Spleen (tissue), 7 donors: ENCODE measurements around the gene OBSCN.

ENCODE experiments used
- POLR2A ChIP-seq, 3 donors: fragments of 450-650 bp; IDR thresholded peaks; one replicate each; pipeline ENCODE4 v1.5.1; 2017; ENCODE audit warnings: antibody characterized with exemption in 3 of 3, mild to moderate bottlenecking in 1 of 3
- TF ChIP-seq, protein P1 (sequence below), 11 experiments: fragments of 200-600 bp in 7 of 11; fragments of 450-650 bp in 4 of 11; sonication (generic) in 4 of 11; IDR thresholded peaks in 8 of 11; conservative IDR thresholded peaks in 3 of 11; 1 replicate in 7 of 11; 2 replicates in 4 of 11; pipeline versions ENCODE4 v1.4.0 to v1.8.0; 2016 to 2021; ENCODE audit warnings: antibody characterized with exemption in 11 of 11, inconsistent platforms in 4 of 11, mild to moderate bottlenecking in 1 of 11
- donor health status: DM: no; HTN: no; CAD: no; lungs with moderate emphysema.
- donor health status: DM: no; HTN: no; CAD: no.
- donor health status: DM: no; HTN: no; CAD: no.

DNA sequence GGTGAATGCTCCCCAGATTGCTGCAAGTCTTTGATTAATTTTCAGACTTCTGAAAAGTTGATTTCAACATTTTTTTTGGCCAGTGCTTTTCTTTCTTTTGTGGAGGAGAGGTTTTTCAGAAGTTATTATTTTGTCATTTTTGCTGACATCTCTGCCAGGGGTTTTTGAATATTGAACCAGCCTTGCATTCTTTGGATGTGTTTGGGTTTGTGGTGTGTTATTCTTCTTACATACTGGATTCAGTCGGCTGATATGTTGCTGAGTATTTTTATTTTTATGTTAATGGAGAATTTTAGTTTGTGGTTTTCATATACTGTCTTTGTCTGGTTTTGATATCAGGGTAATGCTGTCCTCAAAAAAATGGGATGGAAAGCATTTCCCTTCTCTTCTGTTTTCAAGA, 25.3 kb downstream of the OBSCN start:
- no peak for TF ChIP-seq POLR2A (IDR thresholded peaks at IDR 0.05)
- TF ChIP-seq, protein P1, sequence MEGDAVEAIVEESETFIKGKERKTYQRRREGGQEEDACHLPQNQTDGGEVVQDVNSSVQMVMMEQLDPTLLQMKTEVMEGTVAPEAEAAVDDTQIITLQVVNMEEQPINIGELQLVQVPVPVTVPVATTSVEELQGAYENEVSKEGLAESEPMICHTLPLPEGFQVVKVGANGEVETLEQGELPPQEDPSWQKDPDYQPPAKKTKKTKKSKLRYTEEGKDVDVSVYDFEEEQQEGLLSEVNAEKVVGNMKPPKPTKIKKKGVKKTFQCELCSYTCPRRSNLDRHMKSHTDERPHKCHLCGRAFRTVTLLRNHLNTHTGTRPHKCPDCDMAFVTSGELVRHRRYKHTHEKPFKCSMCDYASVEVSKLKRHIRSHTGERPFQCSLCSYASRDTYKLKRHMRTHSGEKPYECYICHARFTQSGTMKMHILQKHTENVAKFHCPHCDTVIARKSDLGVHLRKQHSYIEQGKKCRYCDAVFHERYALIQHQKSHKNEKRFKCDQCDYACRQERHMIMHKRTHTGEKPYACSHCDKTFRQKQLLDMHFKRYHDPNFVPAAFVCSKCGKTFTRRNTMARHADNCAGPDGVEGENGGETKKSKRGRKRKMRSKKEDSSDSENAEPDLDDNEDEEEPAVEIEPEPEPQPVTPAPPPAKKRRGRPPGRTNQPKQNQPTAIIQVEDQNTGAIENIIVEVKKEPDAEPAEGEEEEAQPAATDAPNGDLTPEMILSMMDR (IDR thresholded peaks at IDR 0.05 in 8 of 11, conservative IDR thresholded peaks at IDR 0.05 in 3 of 11): no peak
